A673 (cell line): Measurements from ENCODE around the gene VGLL1.

Experiments used
- CTCF ChIP-seq: fragments of 300-800, 200-600 bp; sonication (generic); conservative IDR thresholded peaks from 2 replicates; pipeline ENCODE4 v1.5.1; 2017; ENCODE audit warnings: low read depth, mild to moderate bottlenecking, antibody characterized with exemption, low read length, moderate library complexity, mixed read lengths
- EZH2 ChIP-seq: fragments of 200-600 bp; sonication (generic); IDR thresholded peaks from 2 replicates; pipeline ENCODE4 v1.6.1; 2017; ENCODE audit warnings: borderline replicate concordance, low read depth, mild to moderate bottlenecking, mixed read lengths, antibody characterized with exemption, low read length; ENCODE audit not compliant: poor library complexity, severe bottlenecking

GRCh38 chrX:136496186-136496763, 35.7 kb upstream of the VGLL1 start:
- TF ChIP-seq CTCF (no peak), EZH2 (no peak)
